ENCODE measurements around the gene PTBP2.
"Not testable (repeated sequence)": the region's sequence is repeated elsewhere in the genome, so short reads cannot be mapped to it uniquely, and the experiment has no call there.

PTBP2 gene

DNA sequence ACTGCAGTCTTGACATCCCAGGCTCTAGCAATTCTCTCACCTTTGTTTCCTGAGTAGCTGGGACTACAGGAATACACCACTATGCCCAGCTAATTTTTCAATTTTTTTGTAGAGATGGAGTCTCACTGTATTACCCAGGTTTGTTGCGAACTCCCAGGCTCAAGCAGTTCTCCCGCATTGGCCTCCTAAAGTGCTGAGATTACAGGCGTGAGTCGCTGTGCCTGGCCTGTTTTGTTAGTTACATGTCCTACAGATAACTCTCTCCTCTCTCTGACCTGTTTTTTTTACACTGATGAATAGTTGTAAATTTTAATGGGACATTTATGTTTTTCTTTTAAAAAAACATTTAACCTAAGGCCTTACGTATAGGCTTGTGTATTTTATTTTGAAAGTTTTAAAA is 19.8 kb downstream of the PTBP2 start:
- no peak for DNase-seq

DNA sequence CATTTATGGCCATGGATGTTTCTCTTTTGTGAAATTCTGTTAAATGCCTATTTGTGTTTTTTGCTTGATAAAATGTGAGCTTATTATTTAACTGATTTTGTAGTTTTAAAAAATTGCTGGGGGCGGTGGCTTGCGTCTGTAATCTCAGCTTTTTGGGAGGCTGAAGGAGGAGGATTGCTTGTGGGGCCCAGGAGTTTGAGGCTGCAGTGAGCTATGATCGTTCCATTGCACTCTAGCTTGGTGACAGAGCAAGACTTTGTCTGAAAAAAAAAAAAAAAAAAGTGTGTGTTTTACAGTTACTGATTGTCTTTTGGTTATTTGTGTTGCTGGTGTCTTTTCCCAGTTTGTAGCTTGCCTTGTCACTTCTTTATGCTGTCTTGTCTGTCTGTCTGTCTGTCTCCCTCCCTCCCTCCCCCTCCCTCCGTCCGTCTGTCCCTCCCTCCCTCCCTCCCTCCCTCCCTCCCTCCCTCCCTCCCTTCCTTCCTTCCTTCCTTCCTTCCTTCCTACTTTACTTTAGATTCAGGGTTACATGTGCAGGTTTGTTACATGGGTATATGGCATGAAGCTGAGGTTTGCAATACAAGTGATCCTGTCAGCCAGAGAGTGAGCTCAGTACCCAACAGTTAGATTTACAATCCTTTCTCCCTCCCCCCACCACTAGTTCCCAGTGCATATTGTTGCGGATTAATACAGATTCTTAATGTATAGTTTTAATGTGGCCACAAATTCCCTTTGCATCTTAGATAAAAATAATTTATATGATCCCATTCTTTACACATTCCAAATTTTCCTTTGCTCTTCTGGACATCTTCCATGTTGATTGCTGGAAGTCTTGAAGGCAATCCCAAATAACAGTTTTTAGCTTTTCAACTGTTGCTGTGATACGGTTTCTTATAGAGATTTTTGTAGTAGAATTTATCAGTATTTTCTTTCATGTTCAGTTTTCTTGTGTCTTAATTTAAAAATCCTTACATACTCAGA is 25.1 kb downstream of the PTBP2 start:
- DNase-seq = no peak

DNA sequence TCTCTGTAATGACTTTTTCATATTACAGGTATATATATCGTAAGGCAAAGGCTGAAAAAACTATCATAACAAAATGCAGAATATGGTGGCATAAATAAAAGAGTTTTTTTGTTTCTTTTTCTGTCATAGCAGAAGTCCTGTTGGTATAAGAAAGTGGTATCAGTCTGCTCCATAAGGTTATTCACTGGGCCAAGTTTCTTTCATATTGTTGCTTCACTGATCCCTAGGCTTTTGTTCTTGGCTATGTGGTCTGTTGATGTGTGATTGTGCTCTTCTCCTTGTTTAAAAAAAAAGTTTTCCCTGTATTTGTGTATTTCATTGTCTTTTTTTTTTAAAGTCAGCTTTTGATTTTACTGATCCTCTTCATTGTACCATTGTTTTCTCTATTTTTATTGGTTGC is 26.0 kb downstream of the PTBP2 start:
- DNase-seq = no peak

DNA sequence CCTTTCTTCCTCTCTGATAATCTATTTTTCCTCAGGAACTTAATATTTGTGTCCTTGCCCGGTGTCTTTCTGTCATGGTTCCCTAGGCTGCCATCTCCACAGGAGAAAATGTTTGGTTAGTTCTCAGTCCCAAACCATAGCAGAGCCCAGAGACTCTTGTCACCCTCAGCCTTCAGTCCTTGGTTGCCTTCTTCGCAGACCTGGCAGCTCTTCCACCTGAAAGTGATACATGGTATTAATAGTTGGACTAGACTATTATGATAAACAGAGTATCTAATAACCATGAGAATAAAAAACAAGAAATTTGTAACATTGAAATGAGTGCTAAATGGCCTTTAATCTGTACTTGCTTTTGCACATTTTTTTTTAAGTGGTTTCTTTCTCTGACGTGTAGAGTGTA is 26.5 kb downstream of the PTBP2 start:
- no peak for DNase-seq

DNA sequence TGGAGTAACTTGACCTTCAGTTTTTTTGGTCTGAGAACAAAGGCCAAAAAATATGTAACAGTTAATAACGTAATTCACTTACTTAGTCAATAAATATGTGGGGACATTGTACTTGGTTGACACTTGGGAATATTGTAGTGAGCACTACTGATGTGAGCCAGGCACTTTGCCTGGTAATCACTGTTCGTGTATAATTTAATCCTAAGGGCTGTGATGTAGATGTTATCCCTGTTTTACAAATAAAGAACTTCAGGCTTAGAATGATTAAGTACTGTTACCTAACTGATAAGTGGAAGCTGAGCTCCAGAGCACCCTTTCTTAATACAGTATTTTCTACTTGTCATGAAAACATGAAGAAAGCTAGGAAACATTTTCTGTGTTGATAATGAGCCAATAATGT is 28.0 kb downstream of the PTBP2 start:
- no peak for DNase-seq

DNA sequence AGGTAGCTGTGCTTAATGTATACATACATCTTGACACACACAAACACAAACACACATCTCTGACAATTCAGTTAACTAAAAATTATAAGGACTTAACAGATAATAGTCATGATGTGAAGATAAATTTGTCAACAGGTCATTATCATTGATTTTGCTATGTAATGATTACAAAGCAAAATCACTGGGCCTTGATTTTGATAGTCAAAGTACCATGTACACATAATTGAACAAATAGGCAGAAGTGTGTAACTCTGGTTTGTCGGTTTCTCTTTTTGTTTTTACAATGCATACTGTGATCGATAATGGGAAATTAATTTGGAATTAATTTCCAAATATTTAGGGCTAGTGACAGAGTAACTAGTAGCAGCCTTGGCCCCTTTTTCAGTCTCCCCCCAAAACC is 30.8 kb downstream of the PTBP2 start:
- DNase-seq = no peak

DNA sequence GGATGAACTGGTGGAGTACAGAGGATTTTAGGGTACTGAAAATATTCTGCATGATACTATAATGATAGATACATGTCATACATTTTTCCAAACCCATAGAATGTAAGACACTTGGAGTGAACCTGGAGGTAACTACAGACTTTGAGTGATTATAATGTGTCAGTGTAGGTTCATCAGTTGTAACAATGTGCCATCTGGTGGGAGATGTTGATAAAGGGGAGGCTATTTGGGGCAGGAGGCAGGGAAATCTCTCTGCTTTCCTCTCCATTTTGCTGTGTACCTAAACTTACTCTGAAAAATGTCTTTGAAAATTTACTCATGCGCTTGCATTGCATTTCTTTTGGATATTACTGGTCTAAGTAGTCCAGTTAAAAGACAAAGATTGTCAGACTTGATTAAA is 35.2 kb downstream of the PTBP2 start:
- no peak for DNase-seq

DNA sequence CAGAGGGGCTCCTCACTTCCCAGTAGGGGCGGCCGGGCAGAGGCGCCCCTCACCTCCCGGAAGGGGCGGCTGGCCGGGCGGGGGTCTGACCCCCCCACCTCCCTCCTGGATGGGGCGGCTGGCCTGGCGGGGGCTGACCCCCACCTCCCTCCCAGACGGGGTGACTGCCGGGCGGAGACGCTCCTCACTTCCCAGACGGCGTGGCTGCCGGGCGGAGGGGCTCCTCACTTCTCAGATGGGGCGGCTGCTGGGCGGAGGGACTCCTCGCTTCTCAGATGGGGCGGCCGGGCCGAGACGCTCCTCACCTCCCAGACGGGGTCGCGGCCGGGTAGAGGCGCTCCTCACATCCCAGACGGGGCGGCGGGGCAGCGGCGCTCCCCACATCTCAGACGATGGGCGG is 41.0 kb downstream of the PTBP2 start:
- DNase-seq = not testable (repeated sequence)

DNA sequence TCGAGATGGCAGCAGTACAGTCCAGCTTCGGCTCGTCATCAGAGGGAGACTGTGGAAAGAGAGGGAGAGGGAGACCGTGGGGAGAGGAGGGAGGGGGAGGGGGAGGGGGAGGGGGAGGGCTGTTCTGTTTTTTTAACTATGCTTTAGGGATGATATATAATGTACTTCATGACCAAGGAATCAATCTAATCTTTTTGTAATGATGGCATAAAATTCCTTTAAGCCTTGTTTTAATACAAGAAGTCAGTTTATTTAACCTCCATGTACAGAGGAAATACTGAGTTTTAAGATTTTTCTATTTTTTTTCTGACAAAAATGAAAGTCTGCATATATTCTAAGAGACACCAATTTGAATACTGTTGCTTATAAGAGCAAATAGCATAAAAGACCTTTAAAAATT is 41.9 kb downstream of the PTBP2 start:
- DNase-seq = no peak

DNA sequence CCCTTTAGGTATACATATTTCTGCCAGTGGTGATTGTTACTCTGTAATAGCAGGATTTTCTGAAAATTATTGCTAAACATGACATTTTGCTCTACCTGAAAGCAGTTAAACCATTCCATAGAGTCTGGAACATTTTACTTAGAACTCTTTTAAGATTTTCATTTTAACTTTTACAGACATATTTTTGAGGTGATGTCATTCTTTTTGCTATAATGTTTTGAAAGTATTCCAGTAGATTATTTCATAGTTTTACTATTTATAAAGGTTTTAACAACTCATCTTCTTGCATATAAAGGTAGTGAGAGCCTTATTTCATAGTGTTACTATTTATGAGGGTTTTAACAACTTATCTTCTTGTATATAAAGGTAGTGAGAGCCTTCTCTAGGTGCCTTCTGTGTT is 42.9 kb downstream of the PTBP2 start:
- no peak for DNase-seq

DNA sequence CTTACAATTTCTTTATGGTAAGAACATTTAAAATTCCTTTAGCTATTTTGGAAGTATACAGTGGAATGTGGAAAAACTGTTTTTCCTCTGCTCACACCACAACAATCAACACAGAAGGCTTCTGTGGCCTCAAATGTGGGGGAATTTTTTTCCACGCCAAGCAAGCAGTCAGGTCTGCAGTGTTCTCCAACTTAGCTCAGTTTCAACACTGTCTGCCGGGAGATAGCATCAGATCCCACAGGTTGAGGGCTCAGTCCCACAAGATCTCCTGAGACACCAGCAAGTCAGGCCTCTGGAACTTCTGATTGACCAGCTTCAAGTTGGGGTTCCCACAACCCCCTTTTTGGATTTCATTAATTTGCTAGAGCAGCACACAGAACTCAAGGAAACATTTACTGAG is 50.3 kb downstream of the PTBP2 start:
- no peak for DNase-seq

DNA sequence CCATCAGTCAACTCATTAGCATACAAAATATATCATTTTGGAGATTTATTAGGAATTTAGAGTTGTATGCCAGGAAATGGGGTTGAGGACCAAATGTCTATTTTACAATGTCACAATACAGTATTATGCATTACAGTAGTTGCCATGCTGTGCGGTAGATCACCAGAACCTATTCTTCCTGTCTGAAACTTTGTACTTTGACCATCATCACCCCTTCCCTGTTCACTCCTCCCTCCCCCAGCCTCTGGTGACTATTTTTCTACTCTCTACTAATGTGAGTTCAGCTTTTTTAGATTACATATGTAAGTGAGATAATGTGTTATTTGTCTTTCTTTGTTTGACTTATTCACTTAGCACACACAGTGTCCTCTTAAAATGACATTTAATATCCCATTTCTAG is 50.8 kb downstream of the PTBP2 start:
- no peak for DNase-seq

DNA sequence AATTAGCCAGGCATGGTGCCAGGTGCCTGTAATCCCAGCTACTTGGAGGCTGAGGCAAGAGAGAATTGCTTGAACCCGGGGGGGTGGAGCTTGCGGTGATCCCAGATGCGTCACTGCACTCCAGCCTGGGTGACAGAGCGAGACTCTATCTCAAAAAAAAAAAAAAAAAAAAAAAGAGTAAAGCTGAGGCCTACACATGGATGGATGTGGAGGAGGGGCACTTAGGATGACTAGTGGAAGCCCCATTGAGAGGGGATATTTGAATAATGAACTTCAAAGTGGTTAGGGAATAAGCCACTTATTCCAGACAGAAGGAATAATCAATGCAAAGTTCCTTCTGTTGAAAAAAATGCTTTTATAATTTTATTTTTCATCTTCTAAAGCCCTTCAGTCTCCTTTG is 51.4 kb downstream of the PTBP2 start:
- no peak for DNase-seq

DNA sequence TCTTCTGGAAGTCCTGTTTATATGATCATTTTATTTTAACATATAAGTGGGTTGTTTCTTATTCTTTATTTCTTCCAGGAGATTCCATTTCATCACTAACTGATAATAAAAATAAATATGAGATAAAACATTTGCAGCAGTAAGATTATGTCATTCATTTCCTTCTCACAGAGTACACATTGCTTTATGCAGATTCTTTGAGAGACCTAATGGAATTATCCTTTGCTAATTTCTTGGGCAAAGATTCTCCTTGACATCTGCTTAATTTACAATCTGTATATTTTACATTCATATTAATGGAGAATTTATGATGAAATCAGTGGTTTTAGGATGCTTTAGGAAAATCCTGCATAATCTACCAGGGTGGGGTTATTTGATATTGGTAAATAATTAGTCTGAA is 60.6 kb downstream of the PTBP2 start:
- no peak for DNase-seq

DNA sequence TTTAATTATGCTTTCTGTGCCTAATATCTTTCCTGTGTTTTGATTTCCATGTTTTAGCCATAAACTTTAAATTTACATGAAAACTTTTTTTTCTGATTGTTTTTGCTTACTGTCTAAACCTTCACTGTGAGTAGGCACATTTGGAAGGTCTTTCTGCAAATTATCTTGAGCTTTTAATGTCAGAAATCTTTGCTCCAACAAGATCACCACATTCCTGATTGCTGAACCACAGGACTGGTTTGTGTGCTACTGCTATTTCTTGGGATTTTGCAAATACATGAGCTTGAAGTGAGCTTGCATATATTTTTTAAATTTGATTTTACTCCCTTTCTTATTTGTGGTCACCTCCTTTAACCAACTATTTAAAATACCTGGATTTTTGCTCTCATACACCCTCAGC is 61.3 kb downstream of the PTBP2 start:
- no peak for DNase-seq

DNA sequence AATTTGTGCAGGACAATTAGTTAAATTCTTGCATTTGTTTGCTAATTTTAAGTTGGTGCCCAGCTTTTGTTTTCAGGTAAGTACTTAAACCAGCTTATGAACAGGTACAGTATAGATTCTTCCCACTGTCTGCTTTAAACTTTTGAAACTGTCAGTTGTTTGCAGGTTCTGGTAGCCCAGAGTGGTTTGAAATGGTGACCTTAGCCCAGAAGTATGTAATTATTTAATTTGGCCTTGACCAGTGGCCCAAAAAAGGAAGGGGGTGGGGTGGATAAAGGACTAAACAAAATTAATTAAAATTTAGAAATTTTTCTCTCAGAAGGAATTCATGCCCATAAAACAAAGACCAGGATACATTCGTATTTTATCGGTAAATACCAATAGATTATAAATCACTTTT is 69.0 kb downstream of the PTBP2 start:
- DNase-seq = no peak

DNA sequence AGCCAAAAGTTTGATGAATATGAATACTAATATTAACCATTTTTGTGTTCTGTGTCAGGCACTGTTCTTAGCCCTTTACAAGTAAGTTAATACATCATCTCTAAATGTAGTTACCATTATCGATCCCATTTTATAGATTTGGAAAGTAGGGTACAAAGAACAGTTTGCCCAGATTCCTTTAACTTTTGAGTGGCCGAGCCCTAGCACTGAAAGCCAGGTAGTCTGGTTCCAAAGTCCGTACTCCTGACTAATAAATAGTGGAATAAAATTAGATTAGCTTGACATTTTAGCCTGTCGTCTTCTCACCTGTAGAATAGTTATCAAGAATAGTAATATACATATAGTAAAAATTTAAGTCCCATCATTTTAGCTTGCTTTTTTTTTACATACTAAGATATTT is 70.6 kb downstream of the PTBP2 start:
- DNase-seq = no peak

DNA sequence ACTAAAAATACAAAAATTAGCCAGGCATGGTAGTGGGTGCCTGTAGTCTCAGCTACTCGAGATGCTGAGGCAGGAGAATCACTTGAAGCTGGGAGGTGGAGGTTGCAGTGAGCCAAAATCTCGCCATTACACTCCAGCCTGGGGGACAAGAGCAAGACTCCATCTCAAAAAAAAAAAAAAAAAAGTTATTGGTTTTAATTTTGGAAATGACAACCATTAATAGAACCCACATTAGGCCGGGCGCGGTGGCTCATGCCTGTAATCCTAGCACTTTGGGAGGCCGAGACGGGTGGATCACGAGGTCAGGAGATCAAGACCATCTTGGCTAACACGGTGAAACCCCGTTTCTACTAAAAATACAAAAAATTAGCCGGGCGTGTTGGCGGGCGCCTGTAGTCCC is 80.1 kb downstream of the PTBP2 start:
- not testable (repeated sequence) for DNase-seq

DNA sequence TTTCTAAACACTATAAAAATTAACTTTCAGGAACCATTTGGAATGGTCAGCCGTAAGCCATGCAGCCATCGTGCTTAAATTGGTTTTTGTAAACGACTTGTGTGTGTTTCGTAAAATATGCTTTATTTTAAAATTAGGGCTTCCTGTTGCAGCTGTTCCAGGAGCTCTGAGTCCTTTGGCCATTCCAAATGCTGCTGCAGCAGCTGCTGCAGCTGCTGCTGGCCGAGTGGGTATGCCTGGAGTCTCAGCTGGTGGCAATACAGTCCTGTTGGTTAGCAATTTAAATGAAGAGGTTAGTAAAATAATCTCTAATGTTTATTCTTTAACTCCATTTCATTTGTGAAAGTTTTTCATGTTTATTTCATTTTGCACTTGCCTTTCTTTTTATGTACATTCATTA is 83.1 kb downstream of the PTBP2 start:
- no peak for DNase-seq

DNA sequence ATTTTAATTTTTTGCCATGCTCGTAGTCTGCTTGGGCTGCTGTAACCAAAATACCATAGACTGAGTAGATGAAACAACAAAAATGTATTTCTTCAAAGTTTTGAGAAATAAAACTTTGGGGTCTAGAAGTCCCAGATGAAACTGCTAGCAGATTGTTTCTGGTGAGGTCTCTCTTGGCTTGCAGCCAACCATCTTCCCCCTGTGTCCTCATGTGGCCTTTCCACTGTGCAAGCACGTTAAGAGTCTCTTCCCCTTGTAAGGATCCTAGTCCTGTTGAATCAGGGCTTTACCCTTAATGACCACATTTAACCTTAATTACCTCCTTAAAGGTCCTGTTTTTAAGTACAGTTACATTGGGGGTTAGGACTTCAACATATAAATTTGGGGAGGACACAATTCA is 86.6 kb downstream of the PTBP2 start:
- DNase-seq = no peak

DNA sequence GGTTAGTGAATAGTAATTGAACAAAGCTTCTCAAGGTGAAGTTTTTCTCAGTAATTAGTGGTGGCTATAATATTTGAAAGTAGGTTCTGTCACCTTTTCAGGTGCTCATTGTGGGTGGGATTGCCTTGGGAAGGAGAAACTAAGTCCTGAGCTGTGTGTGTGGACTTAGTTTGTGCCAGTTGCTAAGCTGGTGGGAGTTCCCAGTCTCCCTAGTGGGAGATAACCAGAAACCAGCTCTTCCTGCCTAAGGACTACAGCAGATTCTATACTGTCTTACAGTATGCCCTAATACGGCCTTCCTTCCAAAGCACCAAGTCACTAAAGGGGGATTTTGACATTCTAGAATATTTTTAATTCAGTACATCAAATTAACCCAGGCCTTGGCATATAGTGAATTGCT is 94.3 kb downstream of the PTBP2 start:
- DNase-seq = no peak

DNA sequence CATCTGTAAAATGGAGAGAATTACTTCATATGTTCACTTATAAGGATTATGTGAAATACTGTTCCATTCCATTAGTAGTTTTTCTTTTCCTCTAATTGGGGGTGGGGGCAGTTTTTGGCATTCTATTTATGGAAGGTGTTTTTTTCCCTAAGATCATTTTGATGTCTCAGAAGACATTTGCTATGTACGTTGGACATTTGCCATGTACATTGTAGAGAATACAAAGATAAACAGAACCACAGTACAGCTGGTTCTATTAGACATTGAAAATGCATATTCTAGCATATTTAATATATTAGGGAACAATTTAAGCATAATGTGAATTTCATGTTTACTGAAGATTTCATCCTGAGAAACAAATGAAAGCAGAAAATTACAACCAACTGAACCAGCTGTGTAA is 98.5 kb downstream of the PTBP2 start:
- DNase-seq = no peak

DNA sequence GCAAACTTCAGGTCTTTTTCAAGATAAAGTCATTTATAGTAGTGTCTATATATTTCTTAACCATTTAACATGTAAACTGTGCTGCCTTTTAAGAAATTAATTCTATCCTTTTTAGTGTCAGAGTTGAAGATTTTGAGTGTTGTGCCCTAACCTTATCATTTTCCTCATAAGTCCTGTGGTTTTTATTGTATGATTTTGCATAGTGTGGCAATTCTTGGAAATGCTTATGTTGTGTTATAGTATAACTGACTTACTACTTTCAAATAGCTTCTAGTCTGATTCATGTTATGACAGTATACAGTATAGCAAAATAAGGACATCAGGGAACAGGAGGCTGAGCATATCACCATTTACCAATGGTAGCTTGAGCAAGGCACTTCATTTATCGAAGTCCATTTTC is 99.1 kb downstream of the PTBP2 start:
- DNase-seq = no peak

DNA sequence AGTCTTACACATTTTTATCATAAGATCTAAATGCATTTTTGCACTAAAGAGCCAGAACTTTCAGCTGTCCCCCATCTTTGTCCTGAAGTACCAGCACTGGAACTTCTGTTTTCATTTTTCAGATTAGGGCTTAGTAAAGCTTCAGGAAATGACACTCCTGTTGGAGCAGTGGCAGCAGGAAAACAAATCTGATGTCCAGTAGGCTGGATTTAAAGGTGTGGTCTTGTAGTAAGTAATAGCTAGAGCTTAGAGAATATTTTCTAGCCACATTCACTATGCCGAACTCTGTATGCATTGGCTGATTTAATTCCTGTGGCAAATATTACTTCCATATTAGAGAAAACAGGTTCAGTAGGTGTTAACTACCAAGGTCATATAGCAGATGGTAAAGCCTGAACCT is 103.6 kb downstream of the PTBP2 start:
- DNase-seq = no peak

DNA sequence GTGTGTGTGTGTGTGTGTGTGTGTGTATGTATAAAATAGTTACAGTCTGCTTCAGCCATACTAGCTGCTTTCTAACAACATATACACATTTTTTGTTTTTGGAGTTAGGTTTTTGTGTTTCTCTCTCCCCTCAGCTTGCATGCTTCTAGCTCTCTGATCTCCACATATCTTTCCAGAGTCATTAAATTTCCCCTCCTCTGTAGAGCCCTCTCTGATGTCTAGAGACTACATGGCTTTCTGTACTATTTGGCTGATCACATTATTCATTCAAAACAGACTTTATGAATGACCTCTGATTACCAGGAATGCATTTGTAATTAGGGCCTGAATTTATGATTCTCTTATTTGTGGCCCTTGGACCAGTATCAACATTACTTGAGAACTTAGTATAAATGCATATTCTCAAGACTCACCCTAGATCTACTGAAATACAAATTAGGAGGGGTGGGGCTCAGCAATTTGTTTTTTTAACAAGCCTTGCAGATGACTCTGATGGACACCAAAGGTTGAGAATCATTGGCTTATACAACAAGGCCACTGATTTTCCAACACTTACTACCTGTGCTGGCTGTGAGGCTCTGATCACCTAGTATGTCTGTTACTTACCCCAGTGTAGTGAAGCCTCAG is 104.5 kb downstream of the PTBP2 start:
- DNase-seq = no peak

Data from NCI-H510A treated with DMSO at 0.1 percent for 48 hours (cell line).